Right lobe of liver (tissue), 4 donors: ENCODE results near the gene LIF.

ENCODE experiments used
- POLR2A ChIP-seq: fragments of 450-650 bp; IDR thresholded peaks from one replicate; pipeline ENCODE4 v1.6.1; 2017; ENCODE audit warnings: antibody characterized with exemption, mild to moderate bottlenecking
- TF ChIP-seq, protein P1 (sequence below), 4 donors: fragments of 200-600 bp in 3 of 4; fragments of 450-650 bp in 1 of 4; IDR thresholded peaks; one replicate each; pipeline versions ENCODE4 v1.5.1 to v1.8.0; 2016 to 2022; ENCODE audit warnings: antibody characterized with exemption in 4 of 4, mild to moderate bottlenecking in 2 of 4
- donor health status: DM: no; HTN: no; CAD: no.
- donor health status: DM: no; HTN: no; CAD: no.
- donor health status: DM: no; HTN: yes; CAD: no.

DNA sequence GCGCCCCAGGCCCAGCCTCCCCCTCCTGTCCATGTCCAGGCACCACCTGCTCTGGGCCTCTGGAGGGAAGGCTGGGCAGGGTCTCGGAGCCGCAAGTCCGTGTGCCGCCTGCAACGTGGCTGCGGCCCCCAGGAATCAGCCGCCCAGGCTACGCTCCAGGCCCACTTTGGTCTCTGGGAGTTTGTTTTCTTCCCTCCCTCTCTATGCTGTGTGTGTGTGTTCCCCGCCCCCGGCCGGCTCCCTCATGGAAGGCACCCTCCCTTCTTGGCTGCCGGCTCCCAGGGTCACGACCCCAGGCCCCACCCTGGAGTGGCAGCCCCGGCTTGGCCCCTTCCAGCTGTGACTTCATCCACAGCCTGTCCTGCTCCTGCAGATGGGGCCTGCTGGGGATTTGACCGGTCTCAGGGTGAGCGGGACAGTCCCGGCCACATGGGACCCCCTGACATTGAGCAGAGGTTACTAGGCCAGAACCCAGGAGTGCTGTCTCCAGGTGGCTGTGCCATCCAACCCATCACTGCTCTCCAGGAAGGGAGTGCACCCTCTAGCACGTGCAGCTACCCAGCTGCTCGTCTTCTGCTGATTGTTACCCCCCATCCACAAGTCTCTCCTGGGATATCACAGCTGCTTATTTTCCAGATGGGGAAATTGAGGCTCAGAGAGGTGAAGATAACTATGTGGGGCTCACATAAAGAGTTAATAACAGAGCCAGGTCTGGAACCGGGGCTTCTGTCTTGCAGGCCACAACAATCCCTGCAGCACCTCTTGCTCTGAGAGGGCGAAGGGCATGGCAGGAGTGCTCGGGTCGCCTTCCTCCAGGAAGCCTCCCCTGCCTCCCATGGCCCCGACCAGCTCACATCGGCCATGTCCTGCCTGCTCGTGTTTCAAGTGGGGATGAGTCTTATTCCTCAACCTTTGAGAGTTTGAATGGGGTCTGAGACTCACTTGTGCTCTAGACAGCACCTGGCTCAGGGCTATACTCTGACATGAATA is 2.8 kb upstream of the LIF start:
- no peak for TF ChIP-seq POLR2A
- TF ChIP-seq, protein P1, sequence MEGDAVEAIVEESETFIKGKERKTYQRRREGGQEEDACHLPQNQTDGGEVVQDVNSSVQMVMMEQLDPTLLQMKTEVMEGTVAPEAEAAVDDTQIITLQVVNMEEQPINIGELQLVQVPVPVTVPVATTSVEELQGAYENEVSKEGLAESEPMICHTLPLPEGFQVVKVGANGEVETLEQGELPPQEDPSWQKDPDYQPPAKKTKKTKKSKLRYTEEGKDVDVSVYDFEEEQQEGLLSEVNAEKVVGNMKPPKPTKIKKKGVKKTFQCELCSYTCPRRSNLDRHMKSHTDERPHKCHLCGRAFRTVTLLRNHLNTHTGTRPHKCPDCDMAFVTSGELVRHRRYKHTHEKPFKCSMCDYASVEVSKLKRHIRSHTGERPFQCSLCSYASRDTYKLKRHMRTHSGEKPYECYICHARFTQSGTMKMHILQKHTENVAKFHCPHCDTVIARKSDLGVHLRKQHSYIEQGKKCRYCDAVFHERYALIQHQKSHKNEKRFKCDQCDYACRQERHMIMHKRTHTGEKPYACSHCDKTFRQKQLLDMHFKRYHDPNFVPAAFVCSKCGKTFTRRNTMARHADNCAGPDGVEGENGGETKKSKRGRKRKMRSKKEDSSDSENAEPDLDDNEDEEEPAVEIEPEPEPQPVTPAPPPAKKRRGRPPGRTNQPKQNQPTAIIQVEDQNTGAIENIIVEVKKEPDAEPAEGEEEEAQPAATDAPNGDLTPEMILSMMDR (IDR thresholded peaks at IDR 0.05) = no peak
